HG03139 (cell line): ENCODE data around the gene BAAT.

ENCODE experiments used
- ATAC-seq: cut with Tn5 transposase; IDR thresholded peaks from one replicate; pipeline ENCODE4 v1.9.1; 2021; ENCODE audit not compliant: unreplicated experiment

BAAT gene

GRCh38 chr9:101324245-101324804 lies 60.5 kb downstream of the BAAT start:
- ATAC-seq, result no peak

GRCh38 chr9:101323129-101323528 lies 61.7 kb downstream of the BAAT start:
- ATAC-seq, result no peak

DNA sequence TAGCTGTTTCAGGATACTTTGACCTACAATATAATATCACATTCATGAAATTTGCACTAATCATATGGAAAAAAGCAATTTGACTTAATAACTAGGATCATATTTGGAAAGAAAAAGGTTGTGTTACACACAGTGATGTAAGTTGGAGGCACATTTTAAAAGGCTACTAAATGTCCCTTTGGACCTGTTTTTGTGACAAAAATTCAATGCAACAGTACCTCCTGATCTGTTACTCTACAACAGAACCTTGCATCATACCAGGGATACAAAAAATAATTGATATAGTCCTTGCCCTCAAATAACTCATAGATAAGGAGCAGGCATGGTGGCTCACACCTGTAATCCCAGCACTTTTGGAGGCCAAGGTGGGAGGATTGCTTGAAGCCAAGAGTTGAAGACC lies 67.1 kb downstream of the BAAT start:
- ATAC-seq, result no peak

- ATAC-seq, result no peak
These were observed 69.7 kb downstream of the BAAT start for GRCh38 chr9:101315112-101315450.

GRCh38 chr9:101312661-101313060 lies 72.1 kb downstream of the BAAT start:
- no peak for ATAC-seq

- ATAC-seq, result peak; percentile 82
These were observed 72.9 kb downstream of the BAAT start for GRCh38 chr9:101311758-101312420.

GRCh38 chr9:101311191-101311590 lies 73.6 kb downstream of the BAAT start:
- no peak for ATAC-seq
